ENCODE measurements around the gene CFAP74.

- TF ChIP-seq POLR2A (IDR thresholded peaks at IDR 0.05) (no peak), CTCF (IDR thresholded peaks at IDR 0.05) (no peak)
Measured at GRCh38 chr1:2041305-2041704, 37.7 kb upstream of the CFAP74 start.
